ENCODE results near the gene LRRC75B. TPM values are rescaled to one million over a fixed set of nuclear protein-coding genes. Genes with fewer than 3 reads are reported as not detected.

LRRC75B gene
- total and polyA plus RNA-seq, 2 of the 13 experiments (the other 11 are each of a cell fraction or from before 2014, with no cell fraction given): 11.8 to 34.8 TPM

DNA sequence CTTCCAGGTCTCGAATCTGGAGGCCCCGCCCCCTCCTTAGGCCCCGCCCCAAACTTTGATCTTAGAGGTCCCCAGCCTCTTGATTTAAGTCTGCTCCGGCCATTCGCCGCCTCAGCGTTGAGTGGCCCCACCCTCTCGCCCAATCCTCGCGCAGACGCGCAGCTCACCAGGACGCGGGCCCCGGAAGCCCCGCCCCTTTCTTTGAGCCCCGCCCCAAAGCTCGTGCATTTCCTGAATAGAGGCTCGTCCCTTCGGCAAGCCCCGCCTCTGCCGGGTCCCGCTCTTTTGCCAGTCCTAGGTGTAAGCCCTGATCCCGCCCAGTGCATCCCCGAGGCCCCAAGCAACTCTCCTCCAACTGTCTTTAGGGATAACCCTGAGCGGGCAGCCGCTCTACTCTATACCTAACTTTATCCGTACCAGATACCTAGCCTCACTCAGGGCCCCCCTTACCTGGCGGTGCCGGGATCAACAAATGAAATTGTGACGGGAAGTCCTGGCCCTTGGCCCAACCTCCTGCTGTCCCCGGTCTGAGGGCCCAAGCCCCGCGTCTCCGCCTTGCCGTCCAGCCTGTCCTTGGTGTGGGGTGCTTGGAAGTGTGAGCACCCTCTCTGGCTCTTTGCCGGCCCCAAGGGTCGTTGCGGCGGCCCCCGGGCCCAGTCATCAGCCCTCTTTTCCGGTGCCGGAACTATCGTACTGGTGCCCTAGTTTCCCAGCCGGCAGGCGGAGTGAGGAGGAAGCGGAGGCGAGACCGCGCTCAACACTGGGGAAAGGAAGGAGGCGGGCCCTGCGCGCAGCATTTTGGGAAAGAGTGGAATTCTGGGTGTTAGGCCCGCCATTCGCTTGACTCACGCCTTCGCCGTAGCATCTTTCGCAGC is 37.5 kb downstream of the LRRC75B start, which contains the start of gene SNRPD3 (continued):
- TF ChIP-seq CEBPZ (IDR thresholded peaks at IDR 0.05; ENCODE audit: low read length): no peak
- TF ChIP-seq, protein P1, sequence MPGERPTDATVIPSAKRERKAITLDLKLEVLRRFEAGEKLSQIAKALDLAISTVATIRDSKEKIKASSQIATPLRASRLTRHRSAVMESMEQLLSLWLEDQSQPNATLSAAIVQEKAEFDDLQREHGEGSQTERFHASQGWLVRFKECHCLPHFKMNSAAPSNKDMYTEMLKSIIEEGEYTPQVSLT (CRISPR knock-in tag; IDR thresholded peaks at IDR 0.05; ENCODE audit: borderline replicate concordance, low read depth): peak; percentile 58; the same call in 1 of the 2 replicates
- TF ChIP-seq PLRG1 (conservative IDR thresholded peaks at IDR 0.05): no peak
- TF ChIP-seq PHF5A (CRISPR knock-in tag; IDR thresholded peaks at IDR 0.05; ENCODE audit: low read depth, unreplicated experiment): no peak
- TF ChIP-seq NR2F6 (IDR thresholded peaks at IDR 0.05): no peak
- TF ChIP-seq NR2F6 (CRISPR knock-in tag; IDR thresholded peaks at IDR 0.05): peak; percentile 70
- TF ChIP-seq TOPORS (CRISPR knock-in tag; IDR thresholded peaks at IDR 0.05): 0 out of 2 replicates have a peak, but pooled peaks have one; percentile 64
- TF ChIP-seq FOXO1 (CRISPR knock-in tag; IDR thresholded peaks at IDR 0.05): peak; percentile 77
- no peak; the same call in 1 of the 2 replicates for TF ChIP-seq ZNF564 (CRISPR knock-in tag; IDR thresholded peaks at IDR 0.05)
- no peak for TF ChIP-seq SCMH1 (CRISPR knock-in tag; IDR thresholded peaks at IDR 0.05; ENCODE audit: borderline replicate concordance)
- no peak for TF ChIP-seq HOXA7 (CRISPR knock-in tag; IDR thresholded peaks at IDR 0.05)
- no peak for TF ChIP-seq ETS1 (CRISPR knock-in tag; IDR thresholded peaks at IDR 0.05)
- peak; percentile 97 for TF ChIP-seq TARDBP (CRISPR knock-in tag; IDR thresholded peaks at IDR 0.05)
- no peak for TF ChIP-seq ATF3 (CRISPR knock-in tag; IDR thresholded peaks at IDR 0.05)
- TF ChIP-seq GATA4 (IDR thresholded peaks at IDR 0.05; ENCODE audit: borderline replicate concordance, low read depth): peak; percentile 63; the same call in 1 of the 2 replicates
- TF ChIP-seq ZC3H4 (CRISPR knock-in tag; IDR thresholded peaks at IDR 0.05; ENCODE audit: borderline replicate concordance): peak; percentile 91
- TF ChIP-seq ZSCAN30 (CRISPR knock-in tag; IDR thresholded peaks at IDR 0.05): no peak
- TF ChIP-seq, protein P2, sequence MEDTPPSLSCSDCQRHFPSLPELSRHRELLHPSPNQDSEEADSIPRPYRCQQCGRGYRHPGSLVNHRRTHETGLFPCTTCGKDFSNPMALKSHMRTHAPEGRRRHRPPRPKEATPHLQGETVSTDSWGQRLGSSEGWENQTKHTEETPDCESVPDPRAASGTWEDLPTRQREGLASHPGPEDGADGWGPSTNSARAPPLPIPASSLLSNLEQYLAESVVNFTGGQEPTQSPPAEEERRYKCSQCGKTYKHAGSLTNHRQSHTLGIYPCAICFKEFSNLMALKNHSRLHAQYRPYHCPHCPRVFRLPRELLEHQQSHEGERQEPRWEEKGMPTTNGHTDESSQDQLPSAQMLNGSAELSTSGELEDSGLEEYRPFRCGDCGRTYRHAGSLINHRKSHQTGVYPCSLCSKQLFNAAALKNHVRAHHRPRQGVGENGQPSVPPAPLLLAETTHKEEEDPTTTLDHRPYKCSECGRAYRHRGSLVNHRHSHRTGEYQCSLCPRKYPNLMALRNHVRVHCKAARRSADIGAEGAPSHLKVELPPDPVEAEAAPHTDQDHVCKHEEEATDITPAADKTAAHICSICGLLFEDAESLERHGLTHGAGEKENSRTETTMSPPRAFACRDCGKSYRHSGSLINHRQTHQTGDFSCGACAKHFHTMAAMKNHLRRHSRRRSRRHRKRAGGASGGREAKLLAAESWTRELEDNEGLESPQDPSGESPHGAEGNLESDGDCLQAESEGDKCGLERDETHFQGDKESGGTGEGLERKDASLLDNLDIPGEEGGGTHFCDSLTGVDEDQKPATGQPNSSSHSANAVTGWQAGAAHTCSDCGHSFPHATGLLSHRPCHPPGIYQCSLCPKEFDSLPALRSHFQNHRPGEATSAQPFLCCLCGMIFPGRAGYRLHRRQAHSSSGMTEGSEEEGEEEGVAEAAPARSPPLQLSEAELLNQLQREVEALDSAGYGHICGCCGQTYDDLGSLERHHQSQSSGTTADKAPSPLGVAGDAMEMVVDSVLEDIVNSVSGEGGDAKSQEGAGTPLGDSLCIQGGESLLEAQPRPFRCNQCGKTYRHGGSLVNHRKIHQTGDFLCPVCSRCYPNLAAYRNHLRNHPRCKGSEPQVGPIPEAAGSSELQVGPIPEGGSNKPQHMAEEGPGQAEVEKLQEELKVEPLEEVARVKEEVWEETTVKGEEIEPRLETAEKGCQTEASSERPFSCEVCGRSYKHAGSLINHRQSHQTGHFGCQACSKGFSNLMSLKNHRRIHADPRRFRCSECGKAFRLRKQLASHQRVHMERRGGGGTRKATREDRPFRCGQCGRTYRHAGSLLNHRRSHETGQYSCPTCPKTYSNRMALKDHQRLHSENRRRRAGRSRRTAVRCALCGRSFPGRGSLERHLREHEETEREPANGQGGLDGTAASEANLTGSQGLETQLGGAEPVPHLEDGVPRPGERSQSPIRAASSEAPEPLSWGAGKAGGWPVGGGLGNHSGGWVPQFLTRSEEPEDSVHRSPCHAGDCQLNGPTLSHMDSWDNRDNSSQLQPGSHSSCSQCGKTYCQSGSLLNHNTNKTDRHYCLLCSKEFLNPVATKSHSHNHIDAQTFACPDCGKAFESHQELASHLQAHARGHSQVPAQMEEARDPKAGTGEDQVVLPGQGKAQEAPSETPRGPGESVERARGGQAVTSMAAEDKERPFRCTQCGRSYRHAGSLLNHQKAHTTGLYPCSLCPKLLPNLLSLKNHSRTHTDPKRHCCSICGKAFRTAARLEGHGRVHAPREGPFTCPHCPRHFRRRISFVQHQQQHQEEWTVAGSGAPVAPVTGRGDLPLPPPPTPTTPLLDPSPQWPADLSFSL (CRISPR knock-in tag; IDR thresholded peaks at IDR 0.05): no peak

Measured in HepG2 (cell line).